HG02938 (cell line): ENCODE measurements around the gene GINS1.

Experiments used
- ATAC-seq: cut with Tn5 transposase; IDR thresholded peaks from one replicate; pipeline ENCODE4 v1.9.1; 2021; ENCODE audit warnings: mild to moderate bottlenecking, moderate library complexity; ENCODE audit not compliant: unreplicated experiment

Gene GINS1

GRCh38 chr20:25453035-25453810, 45.8 kb downstream of the GINS1 start:
- no peak for ATAC-seq

- ATAC-seq, result no peak
These were observed 46.9 kb downstream of the GINS1 start for GRCh38 chr20:25454153-25454900.

- ATAC-seq, result no peak
These were observed 50.6 kb downstream of the GINS1 start for GRCh38 chr20:25457886-25458680.

- no peak for ATAC-seq
These were observed 51.8 kb downstream of the GINS1 start for GRCh38 chr20:25459111-25459830.

- ATAC-seq, result no peak
These were observed 52.6 kb downstream of the GINS1 start for GRCh38 chr20:25459916-25460535.

DNA sequence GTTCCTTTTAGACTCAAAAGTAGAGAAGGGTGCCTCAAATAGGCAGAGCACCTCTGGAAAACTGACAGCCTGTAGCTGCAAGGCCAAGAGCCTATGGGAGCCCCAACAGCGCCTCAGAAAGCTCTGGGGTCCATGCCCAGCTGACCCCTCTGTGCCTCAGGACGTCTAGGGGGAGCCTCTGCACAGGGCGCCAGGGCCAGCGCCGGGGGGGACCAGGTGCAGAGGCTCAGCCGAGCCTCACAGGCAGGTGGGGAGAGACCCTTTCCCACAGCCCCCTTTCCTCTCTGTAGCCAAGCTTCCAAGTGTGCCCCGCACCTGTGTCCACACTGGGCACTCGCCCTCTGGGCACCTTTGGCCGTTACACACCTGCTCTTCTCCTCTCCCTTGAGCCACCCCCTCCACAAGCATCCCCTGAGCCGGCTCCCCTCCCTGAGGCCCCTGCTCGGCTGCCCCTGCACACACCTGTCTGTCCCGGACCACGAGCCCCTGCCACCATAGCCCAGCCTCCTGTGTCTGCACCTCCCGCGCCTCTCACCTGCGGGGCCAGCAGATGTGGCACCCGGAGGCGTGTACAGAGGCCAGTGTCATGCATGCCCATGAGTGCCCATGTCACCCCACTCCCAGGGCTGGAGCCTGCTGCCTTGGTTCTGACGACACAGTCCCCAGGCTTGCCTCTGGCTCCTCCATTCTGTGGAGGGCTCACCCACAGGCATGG, 53.2 kb downstream of the GINS1 start:
- ATAC-seq, result no peak

- ATAC-seq, result no peak
These were observed 53.8 kb downstream of the GINS1 start for GRCh38 chr20:25461281-25461650.

GRCh38 chr20:25461786-25462545, 54.5 kb downstream of the GINS1 start:
- no peak for ATAC-seq

- no peak for ATAC-seq
These were observed 57.2 kb downstream of the GINS1 start for GRCh38 chr20:25464501-25465242.

DNA sequence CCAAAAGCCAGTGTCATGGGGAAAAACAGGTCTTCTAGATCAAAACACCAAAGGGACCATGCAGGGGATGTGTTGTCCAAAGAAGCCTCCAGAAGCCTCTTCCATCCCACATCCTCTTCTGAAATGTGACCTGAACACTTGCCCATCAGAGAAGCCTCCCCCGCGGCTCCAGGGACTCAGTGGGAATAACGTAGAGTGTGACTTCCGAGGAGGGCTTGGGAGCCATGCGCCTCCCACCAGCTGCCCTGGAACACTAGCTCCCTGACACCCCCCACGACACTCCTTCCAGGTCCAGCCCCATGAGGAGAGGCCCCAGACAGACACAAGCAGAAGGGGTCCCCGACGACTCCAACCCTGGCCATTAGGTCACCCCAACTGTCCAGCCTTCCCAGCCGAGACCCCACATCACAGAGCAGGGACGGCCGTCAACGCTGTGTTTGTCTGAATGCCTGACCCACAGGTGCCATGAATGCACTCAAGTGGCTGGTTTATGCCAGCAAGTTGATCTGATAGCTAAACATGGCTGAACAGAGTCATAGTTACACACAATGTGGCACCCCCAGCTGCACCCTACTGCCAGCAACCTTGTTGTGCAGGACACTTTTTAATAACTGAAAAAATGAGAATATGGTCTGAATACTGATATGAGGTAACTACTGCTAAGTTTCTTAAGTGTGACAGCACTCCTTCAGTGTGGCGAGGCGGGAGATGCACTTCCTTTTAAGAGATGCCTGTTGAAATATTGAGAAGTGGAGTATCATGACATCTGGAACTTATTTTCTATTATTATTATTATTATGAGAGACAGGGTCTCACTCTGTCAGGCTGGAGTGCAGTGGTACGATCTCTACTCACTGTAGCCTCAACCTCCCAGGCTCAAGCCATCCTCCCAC, 58.0 kb downstream of the GINS1 start:
- ATAC-seq, result no peak

DNA sequence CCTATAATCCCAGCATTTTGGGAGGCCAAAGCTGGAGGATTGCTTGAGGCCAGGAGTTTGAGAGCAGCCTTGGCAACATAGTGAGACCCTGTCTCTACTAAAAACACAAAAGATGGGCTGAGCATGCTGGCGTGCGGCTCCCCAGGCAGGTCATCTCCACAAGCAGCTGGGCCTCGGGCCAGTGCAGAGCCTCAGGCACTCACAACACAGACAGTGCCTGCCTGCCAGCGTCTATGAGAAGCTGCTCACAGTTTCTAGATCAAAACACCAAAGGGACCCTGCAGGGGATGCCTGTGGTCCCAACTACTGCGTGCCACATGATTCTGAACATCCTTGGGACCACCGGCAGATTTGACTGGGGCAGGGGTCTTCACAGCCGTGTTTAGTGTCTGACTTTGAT, 59.4 kb downstream of the GINS1 start:
- no peak for ATAC-seq

DNA sequence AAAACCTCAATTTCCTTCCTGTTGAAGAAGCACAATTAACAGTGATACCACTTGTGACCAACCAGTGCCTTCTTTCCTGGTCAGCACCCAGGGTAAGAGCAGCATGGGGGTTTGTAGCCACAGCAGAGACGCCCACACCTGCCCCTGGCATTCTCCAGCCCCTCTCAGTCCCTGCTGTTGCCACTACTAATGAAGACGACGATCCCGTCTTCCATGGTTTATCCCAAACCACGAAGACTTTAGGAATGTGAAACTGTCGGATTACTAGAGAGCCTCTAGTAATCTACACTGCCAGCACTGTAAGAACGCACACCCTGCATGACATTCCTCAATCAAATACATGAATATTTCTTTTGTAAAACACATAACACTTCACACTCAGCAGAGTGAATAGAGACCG, 60.0 kb downstream of the GINS1 start:
- ATAC-seq, result no peak

- ATAC-seq, result no peak
These were observed 60.9 kb downstream of the GINS1 start for GRCh38 chr20:25468126-25469075.

- no peak for ATAC-seq
These were observed 62.1 kb downstream of the GINS1 start for GRCh38 chr20:25469558-25469957.

DNA sequence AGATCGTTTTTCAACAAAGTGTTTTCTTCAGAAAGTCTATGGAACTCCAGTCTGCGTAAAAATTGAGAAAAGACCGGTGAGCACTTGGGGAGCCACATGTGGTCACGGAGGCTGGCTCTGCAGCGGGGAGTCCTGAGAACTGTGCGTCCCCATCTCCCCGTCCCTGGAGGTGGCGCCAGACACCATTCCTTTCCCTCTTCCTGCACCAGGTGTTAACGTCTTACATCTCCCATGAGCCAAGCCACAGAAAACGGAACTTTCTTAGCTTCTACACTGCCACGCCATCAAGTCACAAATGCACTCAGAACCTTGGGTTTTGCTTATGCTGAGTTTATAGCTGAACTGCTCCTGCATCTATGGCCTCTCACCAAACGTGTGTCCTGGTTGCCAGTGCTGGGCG, 62.6 kb downstream of the GINS1 start:
- peak; percentile 67 for ATAC-seq

- ATAC-seq, result no peak
These were observed 63.5 kb downstream of the GINS1 start for GRCh38 chr20:25471020-25471419.
